Heart left ventricle (tissue), 16 donors: ENCODE results near the gene FOXA2. TPM values are rescaled to one million over a fixed set of nuclear protein-coding genes. Genes with fewer than 3 reads are reported as not detected.

Experiments
- ATAC-seq, 4 donors: fragments of 200-7000 bp; cut with Tn5 transposase; one replicate each; pipeline ENCODE4 v1.9.1; 2020 to 2022; ENCODE audit warnings: moderate library complexity in 4 of 4, mild to moderate bottlenecking in 3 of 4, moderate number of reproducible peaks in 1 of 4
- DNase-seq, 5 donors: peaks; one replicate each; pipeline ENCODE4 v3.0.0-alpha.2; 2020
- H3K27ac ChIP-seq, 12 donors: fragments of 200-600 bp; sonication (generic) in 4 of 12; one replicate each; pipeline versions ENCODE4 v1.5.0 to v1.8.0; 2016 to 2022; ENCODE audit warnings: mild to moderate bottlenecking in 2 of 12
- H3K27me3 ChIP-seq, 9 donors: fragments of 200-600 bp; sonication (generic) in 2 of 9; one replicate each; pipeline versions ENCODE4 v1.5.1 to v1.8.0; 2016 to 2022; ENCODE audit warnings: mild to moderate bottlenecking in 3 of 9
- H3K36me3 ChIP-seq, 9 donors: fragments of 200-600 bp; sonication (generic) in 2 of 9; one replicate each; pipeline versions ENCODE4 v1.5.0 to v1.8.0; 2018 to 2022; ENCODE audit warnings: mild to moderate bottlenecking in 2 of 9
- H3K4me1 ChIP-seq, 12 donors: fragments of 200-600 bp; sonication (generic) in 4 of 12; one replicate each; pipeline versions ENCODE4 v1.5.0 to v1.8.0; 2016 to 2022; ENCODE audit warnings: mild to moderate bottlenecking in 3 of 12
- H3K4me3 ChIP-seq, 12 donors: fragments of 200-600 bp; sonication (generic) in 4 of 12; one replicate each; pipeline versions ENCODE4 v1.5.0 to v1.8.0; 2017 to 2022; ENCODE audit warnings: mild to moderate bottlenecking in 9 of 12, moderate library complexity in 4 of 12
- H3K9me3 ChIP-seq, 12 donors: fragments of 200-600 bp; sonication (generic) in 4 of 12; one replicate each; pipeline versions ENCODE4 v1.5.0 to v1.8.0; 2016 to 2022; ENCODE audit warnings: mild to moderate bottlenecking in 1 of 12
- POLR2A ChIP-seq, 2 donors: fragments of 450-650 bp; IDR thresholded peaks; one replicate each; pipeline ENCODE4 v1.6.1; 2017; ENCODE audit warnings: antibody characterized with exemption in 2 of 2, mild to moderate bottlenecking in 2 of 2, moderate library complexity in 2 of 2
- WGBS, 4 donors: extraction: QIAGEN DNeasy Blood & Tissue Kit in 2 of 4; methylation state at CpG; one replicate each; pipeline versions ENCODE4 v1.1.5 to v1.1.7; 2013 to 2018; 5-methylcytosine and 5-hydroxymethylcytosine counted together
- intact Hi-C, 10 donors: fragments of 100-400 bp; cut with DNase I; formaldehyde crosslinking; loops; one replicate each; pipeline versions ENCODE4 v1.11.1 to v1.14.2; 2022
- polyA plus RNA-seq, 2 donors: library from polyadenylated mRNA; stranded (reverse); fragments of 200-250 nt; gene quantifications; one replicate each; pipeline ENCODE4 v1.2.3, GENCODE V29; 2013
- total RNA-seq, 9 donors: library from RNA; depleted of rRNA in 2 of 9; stranded (reverse); fragments of >200 nt in 2 of 9; fragmentation: NEBNext Ultra II Directional in 3 of 9; extraction: Animal tissue kit (Norgen Biotek cat#: 25700) in 3 of 9; gene quantifications; one replicate each; pipeline versions ENCODE4 v1.1.0 to v1.2.4, GENCODE V29; 2016 to 2023
- TF ChIP-seq, protein P1 (sequence below), 12 donors: fragments of 200-600 bp; sonication (generic) in 4 of 12; IDR thresholded peaks; one replicate each; pipeline versions ENCODE4 v1.5.0 to v1.8.0; 2018 to 2022; ENCODE audit warnings: antibody characterized with exemption in 12 of 12, mild to moderate bottlenecking in 5 of 12
- donor health status: ischemic (EF 13 %, LVEDD 7.1; RV severe dilation, severe dysfunction).
- donor health status: healthy with polysubstance abuse.
- donor health status: DM: no; HTN: yes; CAD: no.
- donor health status: DM: no; HTN: no; CAD: no.
- donor health status: ischemic (EF 25% LVEDD 6.9; RV normal size, moderate dysfunction).
- donor health status: ischemic (EF 25% LVEDD 5.7; RV mildly dilated, moderate dysfunction).
- donor health status: healthy.
- donor health status: DM: yes; HTN: yes; CAD: no.
- donor health status: ischemic (EF 35%, LVEDD 5.7; RV mildly dilated, moderate dysfunction).
- donor health status: nonischemic (EF 11% LVEDD 7.7; RV severe dilation, severe dysfunction).
- donor health status: DM: yes; HTN: yes; CAD: no.
- donor health status: PGD.
- donor health status: ischemic (EF 29% LVEDD 5.4; RV normal size, mild dysfunction).
- donor health status: nonischemic (EF 23%, LVEDD 6.1; RV moderate dilation, normal function).

The FOXA2 gene
- total and polyA plus RNA-seq, 11 donors, result not detected

DNA sequence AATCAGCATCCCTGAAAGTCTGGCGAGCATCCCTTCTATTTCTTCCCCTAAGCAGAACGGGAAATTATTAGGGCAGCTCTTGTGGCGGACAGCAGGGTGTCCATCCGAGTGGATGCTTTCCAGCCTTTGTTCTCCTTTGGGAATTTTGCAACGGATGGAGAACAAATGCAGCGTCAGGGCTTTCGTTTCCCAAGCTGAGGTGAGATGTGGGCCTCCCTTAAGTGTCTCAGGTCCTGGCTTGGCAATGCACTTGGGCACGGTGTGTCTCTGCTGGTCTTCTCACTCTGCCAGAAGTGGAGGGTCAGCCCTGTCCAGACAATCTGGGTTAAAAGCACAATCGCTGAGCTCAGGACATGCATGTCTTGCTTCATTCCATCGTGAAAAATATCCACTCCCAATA, 43.5 kb downstream of the FOXA2 start:
- Histone ChIP-seq H3K27me3 (peaks cover 0 to 45% (median 0%) of the 10 kb centered on the region in 9 donors), H3K9me3 (no peaks in the 10 kb centered on the region)

DNA sequence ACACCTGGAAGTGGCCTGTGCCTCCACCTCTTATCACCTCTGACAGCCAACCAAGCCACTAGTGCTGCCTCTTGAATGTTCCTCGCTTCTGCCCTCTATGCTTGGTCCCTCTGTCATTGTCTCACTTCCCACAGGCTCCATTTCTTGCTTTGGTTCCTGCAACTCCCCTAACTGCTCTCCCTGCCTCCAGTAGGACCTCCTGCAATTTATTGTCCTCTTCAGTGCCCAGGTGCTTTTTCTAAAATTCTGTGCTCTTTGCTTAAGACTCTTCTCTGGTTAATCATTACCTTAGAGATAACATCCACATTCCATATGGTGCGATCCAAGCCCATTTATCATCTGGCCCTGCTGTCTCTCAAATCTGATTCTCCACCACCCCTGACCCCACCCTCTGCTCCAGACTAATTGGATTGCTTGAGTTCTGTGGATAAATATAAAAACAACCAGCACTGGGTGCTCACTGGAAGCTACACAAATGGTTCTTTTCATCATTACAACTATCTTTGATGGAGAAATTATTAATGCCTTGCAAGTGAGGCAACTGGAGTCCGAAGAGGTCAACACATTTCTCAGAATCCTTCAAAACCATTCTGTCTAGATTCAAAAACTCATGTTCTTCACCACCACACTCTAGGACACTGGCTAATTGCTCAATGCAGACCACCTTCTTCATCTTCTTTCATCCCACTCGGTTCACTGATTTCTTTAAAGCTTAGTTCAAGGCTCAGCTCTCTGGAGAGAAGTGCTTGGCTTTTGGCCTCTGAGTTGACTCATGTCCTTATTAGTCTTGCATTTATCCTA, 47.2 kb downstream of the FOXA2 start:
- Histone ChIP-seq H3K36me3 (no peaks in the 10 kb centered on the region), H3K9me3 (no peaks in the 10 kb centered on the region), H3K27me3 (peaks cover 0 to 20% (median 0%) of the 10 kb centered on the region in 9 donors), H3K4me3 (no peak overlapping the region), H3K4me1 (no peaks in the 10 kb centered on the region), H3K27ac (no peak overlapping the region)
- DNase-seq, result no peak
- WGBS, 4 donors, result 68 to 78% (median 76%) methylated on average over 4 of the region's 4 CpGs
- TF ChIP-seq, protein P1, sequence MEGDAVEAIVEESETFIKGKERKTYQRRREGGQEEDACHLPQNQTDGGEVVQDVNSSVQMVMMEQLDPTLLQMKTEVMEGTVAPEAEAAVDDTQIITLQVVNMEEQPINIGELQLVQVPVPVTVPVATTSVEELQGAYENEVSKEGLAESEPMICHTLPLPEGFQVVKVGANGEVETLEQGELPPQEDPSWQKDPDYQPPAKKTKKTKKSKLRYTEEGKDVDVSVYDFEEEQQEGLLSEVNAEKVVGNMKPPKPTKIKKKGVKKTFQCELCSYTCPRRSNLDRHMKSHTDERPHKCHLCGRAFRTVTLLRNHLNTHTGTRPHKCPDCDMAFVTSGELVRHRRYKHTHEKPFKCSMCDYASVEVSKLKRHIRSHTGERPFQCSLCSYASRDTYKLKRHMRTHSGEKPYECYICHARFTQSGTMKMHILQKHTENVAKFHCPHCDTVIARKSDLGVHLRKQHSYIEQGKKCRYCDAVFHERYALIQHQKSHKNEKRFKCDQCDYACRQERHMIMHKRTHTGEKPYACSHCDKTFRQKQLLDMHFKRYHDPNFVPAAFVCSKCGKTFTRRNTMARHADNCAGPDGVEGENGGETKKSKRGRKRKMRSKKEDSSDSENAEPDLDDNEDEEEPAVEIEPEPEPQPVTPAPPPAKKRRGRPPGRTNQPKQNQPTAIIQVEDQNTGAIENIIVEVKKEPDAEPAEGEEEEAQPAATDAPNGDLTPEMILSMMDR (IDR thresholded peaks at IDR 0.05), result no peak
- no peak for TF ChIP-seq POLR2A (IDR thresholded peaks at IDR 0.05)
- intact Hi-C loops, result no loop called here
- ATAC-seq, result no peak

More for the DNA sequence above, 43.5 kb downstream of the FOXA2 start:
- Histone ChIP-seq H3K4me1 (no peaks in the 10 kb centered on the region), H3K36me3 (no peaks in the 10 kb centered on the region), H3K4me3 (no peak overlapping the region), H3K27ac (no peak overlapping the region)
- TF ChIP-seq, protein P1 (IDR thresholded peaks at IDR 0.05), result no peak
- TF ChIP-seq POLR2A (IDR thresholded peaks at IDR 0.05), result no peak
- no peak for ATAC-seq
- WGBS, 4 donors, result 60 to 72% (median 61%) methylated on average over 10 of the region's 10 CpGs
- no peak for DNase-seq
- intact Hi-C loops, result no loop called here

DNA sequence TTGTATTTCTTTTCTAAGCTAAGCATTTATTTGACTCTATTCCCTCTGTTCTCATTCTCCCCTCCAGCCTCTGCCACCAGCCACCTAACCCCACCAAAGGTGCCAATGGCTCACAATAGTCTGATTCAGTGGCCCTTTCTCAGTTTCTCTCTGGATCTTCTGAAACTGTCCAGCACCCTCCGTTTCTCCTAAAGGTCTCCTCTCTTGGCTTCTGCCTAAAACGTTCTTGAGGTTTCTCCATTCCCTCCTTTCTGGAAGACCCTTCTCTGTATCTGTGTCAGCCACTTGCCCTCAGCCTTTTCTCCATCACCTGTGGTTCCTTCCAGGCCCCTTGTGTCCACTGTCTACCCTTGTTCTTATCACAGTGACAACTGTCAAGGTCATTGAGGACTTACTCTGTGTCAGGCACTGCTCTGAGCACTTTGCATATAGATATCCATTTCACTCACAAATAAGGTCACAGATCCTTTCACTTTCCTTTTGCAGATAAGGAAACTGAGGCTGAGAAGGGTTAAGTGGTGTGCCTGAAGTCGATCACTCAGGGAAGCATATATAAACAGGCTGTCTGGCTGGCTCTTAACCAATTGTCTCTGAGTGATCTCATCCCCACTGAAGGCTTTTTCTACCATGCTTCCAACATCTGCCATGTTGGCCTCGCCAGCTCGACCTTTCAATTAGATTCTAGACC, 48.1 kb downstream of the FOXA2 start:
- Histone ChIP-seq H3K36me3 (no peaks in the 10 kb centered on the region), H3K4me3 (no peak overlapping the region), H3K27me3 (peaks cover 0 to 17% (median 0%) of the 10 kb centered on the region in 9 donors), H3K4me1 (no peaks in the 10 kb centered on the region), H3K9me3 (no peaks in the 10 kb centered on the region), H3K27ac (no peak overlapping the region)
- intact Hi-C loops, result no loop called here
- TF ChIP-seq POLR2A (IDR thresholded peaks at IDR 0.05), result no peak
- TF ChIP-seq, protein P1 (IDR thresholded peaks at IDR 0.05), result no peak
- ATAC-seq, result no peak
- DNase-seq, result no peak
- WGBS, 4 donors, result 63 to 77% (median 73%) methylated on average over 5 of the region's 5 CpGs

DNA sequence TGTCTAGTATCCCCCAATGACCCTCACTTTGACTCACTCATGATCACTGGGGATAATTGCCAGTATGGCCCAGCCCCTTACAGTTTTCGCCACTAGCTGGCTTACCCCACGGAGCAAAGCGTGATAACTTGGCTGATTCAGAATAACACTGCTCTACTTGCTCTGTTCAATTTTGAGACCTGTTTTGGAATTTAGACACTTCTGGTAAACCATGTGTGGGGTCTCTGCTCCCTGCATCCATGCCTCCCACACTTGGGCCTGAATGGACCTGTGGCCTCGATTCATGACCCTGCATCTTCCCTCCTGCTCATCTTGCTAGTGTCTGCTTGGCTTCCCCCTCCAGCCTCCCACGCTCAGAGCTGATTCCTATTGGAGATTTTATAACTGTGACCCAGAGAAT, 48.9 kb downstream of the FOXA2 start:
- TF ChIP-seq, protein P1 (IDR thresholded peaks at IDR 0.05), result no peak
- TF ChIP-seq POLR2A (IDR thresholded peaks at IDR 0.05), result no peak
- Histone ChIP-seq H3K36me3 (no peaks in the 10 kb centered on the region), H3K27ac (no peak overlapping the region), H3K27me3 (peaks cover 0 to 12% (median 0%) of the 10 kb centered on the region in 9 donors), H3K9me3 (no peaks in the 10 kb centered on the region), H3K4me3 (no peak overlapping the region), H3K4me1 (no peaks in the 10 kb centered on the region)
- DNase-seq, result no peak
- intact Hi-C loops, result no loop called here
- 78 to 82% (median 81%) methylated on average over 5 of the region's 5 CpGs for WGBS, 4 donors
- no peak for ATAC-seq
